Stimulated activated CD4-positive, alpha-beta T cell treated with anti-CD3 and anti-CD28 coated beads, Interleukin-12 subunit alpha, Interleukin-12 subunit beta, amount 100 ng/mL, for 48 hours (primary cell): ENCODE results near the gene KLF12.

Source experiments
- DNase-seq, 3 donors: peaks; one replicate each; pipeline ENCODE4 v3.0.0-alpha.2; 2020; ENCODE audit warnings: low read depth in 2 of 3, low spot score in 1 of 3

KLF12 gene

DNA sequence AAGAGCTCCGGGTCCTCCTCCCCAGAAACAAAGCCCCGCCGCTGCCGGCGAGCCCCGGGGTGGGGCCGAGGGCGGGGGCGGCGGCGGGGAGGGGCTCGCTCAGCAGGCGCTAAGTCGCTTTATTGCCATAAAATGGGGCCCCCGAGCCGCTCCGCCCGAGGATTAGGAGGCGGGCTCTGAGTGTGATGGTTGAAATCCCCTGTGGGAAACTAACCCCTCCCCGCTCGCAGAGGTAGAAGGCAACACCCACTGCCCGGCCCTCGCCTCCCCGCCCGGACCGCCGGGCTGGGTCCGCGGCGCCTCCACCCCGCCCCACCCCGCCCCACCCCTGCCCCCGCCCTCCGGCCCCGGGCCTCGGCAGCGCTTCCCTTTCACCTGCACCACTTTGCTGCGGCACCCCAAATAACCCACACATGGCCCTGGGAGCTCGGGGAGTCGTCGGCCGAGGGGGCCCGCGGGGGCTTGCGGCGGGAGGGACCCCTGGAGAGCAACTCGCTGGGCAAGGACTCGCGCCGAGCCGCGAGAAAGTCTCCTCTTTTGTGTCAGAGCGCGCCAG, at the start of gene KLF12:
TSS of gene KLF12 (minus strand) at position 184 of the 556 bp plus-strand sequence.
- DNase-seq: peak; percentile 86 to 92 (median 89)

DNA sequence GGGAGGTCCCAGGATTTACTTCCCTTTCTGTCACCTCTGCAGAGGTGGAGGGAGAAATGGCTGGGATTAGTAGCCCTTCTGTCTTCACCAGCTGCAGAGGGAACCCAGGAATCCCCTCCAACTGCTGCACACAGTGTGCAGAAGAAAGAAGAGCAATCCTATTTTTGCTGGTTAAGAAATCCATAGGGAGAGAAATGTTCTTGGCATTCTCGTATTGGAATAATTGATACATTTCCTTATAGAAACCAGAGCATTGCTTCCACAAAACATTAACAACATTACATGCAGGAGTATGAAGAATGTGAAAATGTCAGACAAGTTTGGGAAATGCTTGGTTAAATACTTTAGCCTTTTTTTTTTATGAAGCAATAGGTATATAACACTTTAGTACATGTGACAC, 48.3 kb upstream of the KLF12 start:
- no peak for DNase-seq

DNA sequence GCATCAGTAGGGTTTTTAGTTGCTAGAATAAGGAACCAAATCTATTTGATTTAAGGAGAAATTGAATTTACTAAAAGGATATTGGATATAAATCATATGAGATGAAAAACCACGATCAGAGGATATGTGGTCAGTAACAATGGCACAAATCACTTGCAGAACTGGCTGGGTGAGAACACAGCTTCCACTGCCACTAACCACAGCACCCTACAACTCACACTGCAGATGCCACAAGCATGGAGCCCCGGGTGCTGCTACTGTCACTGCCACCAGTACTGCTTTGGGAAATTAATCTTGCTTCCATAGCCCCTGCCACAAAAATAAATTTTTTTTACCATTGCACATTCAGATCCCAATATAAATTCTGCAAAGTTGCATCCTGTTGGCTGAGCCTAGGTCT, 40.6 kb upstream of the KLF12 start:
- DNase-seq: no peak

DNA sequence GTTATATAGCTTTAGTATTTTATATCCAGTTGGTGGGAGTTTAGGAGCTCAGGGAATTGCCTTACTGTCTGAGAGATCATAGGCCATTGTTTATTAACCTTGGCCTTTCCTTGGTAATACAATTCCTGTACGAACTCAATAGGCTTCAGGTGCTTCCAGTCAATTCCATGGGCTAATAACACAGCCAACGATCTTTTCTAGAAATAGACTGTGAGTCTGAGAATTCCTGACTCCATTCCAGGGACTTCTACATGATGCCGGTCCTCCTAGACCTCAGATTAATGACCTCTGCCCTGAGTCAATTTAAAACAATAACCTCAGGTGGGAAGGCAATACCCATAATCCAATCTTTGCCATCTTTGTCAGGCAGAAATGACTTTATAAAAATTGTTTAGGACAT, 39.6 kb upstream of the KLF12 start:
- DNase-seq: no peak

DNA sequence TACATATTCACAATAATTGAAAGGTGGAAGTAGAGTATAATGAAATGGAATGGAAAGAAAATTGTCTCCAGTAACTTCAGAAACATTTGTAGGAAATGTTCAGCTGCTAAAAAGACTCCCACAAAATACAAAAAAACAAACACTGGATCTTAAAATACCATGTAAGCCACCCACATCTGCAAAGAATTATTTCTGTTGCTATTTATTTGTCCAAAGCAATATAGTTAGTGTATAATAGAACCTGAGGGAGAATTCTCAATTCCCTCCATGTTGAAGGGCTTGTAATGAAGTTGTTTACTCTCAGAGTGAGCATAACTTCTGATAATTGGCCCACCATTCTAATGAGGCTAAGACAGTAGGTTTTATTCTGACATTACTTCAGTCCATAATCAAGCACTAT, 37.4 kb upstream of the KLF12 start:
- DNase-seq: no peak

DNA sequence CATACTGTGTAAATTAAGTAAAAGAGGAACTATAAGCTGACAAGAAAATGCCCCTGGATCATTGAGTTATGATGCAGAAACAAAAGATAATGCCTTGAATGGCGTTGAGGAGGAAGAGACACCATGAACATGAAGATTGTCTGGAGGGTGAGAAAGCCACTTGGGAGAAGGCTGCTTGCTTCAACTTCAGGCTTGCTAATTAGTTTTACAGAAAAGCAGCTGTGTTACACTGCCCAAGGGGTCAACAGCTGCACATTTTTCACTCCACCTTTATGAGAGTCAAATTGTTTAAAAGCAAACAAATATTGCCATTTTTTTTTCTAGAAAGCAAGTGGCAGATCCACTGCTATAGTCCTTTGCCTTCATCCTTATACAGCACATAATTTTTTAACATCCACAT, 35.5 kb upstream of the KLF12 start:
- DNase-seq: no peak

DNA sequence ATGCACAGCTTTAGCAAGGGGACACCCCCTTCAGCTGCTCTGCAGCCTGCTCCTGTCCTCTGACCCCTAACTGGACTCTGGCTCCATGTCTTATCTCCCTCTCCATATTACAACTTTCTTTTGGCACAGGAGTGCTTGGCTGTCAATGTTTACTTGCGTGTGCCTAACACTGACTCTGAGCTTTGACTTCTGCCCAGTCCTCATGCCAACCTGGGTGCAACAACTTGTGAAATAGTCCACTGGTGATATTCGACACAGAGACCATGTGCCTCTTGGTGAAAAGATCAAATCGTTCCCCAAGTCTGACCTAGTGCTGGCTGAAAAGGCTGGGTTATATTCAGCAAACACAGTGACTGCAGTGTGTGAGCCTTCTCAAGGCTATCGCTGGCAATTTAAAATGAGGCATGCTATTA, 34.1 kb upstream of the KLF12 start:
- no peak for DNase-seq

DNA sequence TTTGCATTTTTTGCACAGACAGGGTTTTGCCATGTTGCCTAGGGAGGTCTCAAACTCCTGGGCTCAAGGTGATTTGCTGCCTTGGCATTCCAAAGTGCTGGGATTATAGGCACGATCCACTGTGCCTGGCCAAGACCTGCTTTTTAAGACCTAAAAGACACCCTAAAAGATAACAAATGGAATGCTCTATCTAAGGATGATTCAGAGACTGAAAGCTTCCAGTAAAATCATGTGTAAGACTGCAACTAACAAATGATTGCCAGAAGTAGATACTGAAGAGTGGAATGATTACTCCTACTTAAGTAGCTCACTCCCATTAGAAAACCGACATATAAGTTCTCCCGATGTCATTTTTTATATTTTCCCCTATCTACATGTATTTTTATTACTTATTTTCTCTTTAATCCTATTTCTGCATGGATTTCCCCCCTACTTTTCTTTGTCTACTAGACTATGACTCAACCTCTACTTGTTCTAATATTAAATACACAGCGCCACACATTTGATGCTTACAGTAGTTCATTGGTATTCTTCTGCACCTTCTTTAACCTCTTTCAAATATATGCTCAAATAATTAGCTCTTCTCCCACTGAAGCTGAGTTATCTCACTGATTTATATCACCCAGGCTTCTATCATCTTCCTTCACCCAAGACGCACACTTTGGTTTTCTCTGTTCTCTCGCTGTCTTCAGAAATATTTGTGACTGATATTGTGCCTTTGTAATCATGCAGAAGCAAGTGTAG, 32.2 kb upstream of the KLF12 start:
- DNase-seq: no peak

DNA sequence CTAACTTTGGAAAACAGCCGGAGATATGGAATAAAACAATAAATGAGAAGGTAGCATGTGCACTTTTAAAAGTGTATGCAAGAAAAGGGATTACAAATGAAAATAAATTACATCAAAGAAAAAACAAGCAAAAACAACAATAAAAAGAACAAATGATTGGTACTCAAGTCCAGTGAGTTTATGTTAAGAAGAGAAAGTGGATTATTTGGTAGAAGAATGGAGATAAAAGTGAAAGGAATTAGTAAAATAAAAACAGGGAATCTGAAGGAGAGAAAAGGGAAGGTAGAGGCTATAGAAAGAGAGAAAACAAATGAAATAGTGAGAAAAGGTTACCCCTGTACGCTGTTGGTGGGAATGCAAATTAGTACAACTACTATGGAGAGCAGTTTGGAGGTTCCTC, 28.6 kb upstream of the KLF12 start:
- no peak for DNase-seq

DNA sequence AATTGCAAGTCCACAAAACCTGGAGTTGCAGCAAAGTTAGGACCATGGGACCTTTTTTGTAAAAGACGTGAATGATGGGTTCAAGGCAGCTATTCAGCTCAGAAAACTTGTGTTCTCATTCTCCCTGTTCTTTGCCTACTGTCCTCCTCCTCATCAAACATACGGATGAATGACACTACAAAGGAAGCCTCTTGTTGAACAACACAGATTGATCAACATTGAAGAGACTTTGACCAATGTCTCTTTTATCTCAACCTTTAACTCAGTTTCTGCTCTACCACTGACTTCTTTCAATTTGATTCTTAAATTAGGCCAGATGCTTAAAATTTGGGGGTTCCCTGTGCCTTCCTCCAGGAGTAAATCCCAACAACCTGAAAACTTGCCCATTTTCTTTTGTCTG, 27.9 kb upstream of the KLF12 start:
- DNase-seq: no peak

DNA sequence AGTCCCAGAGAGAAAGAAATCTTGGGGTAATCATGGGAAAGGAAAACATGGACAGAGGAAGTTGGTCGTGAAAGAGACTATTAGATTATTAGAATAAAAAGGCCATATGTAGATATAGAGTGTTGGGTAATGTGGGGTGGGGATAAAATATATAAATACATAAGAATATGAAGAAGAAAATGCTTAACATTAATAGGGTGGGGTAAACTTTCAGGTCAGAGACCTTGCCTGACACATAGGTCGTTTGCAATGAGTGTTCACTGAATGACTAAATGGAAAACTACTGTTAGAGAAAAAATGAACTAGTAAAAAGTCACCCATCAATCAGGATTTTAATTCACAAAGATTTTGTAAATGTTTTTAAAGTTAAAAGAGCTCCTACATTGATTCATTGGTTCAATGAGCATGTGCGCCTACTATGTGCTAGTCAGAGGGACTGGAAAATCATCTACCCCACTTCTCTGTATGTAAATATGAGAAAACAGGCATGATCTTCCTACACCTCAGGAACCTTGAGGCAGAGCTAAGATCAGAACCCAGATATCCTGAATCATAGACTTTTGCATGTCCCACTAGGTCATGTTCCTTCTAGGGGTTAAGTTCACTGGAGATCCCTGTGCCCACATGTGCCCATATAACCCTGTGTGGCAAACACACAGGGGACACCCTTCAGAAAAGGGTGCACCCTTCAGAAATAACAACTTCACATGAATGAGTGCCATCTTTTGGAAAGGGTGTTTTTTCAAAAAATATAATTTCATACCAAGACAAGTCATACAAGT, 24.6 kb upstream of the KLF12 start:
- no peak for DNase-seq

DNA sequence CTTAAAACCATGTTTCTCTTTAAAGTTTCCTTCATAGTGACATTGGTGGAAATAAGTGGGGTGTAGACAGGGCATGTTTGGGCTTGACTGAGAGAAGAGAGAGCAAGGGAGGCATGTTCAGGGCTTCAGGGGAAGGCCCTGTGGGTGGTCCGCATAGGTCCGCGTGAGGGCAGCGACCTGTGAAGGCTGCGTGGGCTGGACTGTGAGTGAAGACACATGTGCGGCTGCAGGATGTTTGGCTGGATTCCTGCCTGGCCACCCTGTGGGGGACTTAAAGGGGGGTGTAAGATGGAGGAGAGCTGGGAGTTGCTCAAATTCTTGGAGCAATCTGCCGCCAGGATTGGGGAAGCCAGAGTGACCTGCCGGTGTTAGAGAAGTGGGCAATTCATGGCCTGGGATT, 23.8 kb upstream of the KLF12 start:
- DNase-seq: no peak

DNA sequence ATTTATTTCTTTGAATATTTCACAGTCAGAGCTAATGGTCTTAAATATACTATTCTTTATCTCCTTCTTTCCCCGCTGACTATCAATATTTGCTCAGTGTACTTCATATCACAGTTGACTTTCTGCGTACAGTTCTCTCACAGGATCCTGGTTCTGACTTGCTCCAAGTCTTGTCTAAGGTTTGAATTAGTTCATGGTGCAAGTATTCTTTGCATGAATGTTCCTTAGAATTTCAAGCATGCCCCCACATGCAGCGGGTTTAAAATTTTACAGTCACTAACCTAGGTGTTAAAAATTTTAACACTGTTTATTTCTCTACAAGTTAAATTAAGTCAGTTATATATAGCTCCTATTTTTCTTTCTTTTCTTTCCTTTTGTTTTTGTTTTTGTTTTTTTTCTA, 20.8 kb upstream of the KLF12 start:
- DNase-seq: no peak

DNA sequence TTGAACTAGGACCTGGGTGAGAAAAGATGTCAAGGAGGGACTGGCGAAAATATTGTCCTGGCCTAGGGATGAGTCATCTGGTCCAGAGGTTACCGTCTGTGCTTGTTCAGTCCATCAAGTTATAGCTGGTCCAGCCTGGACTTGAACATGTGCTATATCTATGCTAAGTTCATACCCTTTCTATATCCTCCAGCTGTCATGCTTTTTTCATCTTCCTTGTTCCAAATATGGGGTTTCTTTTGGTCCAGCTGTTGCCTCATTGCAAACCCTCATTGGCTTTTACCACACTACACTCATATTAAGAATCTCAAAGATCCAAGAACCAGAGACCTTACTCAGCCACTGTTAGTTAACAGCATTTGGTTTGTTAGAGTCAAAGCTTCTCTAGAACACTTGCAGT, 19.1 kb upstream of the KLF12 start:
- DNase-seq: no peak

DNA sequence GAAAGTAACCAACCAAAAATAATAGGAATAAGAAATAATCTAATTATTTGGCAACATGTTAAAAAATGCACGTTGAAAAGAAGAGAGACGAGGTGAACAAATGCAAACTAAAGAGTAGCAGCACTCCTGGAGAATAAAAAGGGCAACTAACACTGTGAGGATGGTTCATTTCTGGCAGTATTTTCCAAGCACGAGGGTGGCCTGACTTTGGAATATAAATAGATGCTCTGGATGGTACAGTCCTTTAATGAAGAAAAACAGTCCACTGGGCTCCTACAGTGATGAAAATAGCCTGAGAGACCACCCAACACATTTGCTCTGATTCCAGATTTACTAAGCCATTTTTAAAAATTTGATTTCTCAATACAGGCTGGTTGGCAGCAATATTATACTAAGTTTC, 17.7 kb upstream of the KLF12 start:
- DNase-seq: no peak

DNA sequence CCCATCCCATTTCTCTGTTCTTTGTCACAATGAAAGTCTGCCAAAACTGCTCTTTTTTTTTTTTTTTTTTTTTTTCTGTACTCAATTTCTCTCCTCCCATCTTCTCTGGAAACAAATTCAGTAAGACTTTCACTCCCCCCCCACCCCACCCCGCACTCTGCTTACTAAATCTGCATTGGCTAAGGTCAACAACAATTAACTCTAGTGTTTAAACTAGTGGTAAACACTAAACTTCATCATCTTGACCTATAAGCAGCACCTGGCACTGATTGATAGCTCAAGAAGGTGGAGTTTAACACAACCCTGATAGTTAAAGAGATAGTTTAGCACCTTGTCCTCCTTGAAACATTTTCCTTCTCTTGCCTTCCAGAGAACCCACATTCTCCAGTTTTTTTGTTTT, 14.1 kb upstream of the KLF12 start:
- DNase-seq: no peak

DNA sequence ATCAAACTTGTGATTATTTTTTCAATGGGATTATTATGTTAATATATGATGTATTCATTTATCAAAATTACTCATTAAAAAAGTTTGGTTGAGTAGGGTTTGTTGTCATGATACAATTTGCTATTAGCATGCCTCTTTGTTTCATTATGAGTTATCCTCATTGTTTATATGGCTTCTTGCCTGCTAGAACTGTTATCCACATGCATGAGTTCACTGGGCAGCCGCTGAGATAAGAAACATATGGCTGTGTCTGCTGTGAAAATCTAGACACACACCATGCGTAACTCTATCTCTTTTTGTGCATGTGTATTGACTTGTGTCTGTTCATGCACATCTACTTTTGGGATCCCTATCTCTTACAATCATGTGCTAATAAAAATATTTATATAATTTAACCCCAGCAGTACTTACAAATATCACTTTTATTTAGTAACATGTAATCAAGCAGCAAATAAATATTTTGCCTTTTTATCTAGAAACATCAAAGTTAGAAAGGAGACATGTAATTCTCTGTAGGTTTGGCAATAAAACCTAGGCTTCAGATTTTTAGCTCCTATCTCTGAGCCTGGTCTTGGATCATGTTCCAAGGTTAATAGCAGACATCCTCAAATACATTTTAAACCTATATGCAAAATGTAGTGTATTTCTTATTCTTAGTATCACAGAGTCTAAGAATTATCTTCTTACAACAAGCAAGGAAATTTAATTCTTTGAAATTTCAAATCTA, 11.2 kb upstream of the KLF12 start:
- DNase-seq: no peak

DNA sequence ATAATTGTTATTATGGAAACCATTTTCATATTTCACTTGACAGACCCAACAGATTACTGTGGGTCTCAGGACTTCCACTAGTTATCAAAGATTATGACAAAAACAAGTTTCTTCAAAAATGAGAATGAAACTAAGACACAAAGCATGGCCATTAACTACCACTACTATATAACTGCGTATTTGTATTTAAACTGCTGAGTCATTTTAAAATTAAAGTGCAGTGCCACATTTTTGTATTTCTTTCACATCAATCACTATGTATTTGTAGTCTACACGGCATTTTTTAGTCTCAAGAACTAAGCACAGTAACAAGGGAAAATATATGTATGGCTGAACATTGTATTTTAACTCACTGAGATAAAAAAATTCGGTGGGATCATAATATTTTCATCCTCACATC, 10.1 kb upstream of the KLF12 start:
- DNase-seq: no peak

DNA sequence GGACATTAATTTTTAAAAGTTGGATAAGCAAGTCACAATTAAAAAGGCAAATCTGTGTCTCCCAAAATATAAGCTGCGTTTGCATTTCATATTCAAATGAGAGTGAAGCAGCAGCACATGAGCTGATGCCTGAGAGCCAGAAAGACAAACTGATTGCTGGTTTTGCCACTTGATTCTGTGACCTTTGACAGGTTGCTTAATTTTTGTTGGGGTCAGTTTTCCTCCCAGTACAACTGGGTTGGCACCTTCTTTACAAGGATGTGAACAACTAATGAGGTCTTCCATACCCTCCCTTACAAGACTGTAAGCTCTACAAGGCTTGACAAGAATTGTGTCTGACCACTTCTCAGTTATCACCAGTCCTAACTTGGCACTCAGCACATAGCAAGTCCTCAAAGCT, 8.1 kb upstream of the KLF12 start:
- DNase-seq: no peak

DNA sequence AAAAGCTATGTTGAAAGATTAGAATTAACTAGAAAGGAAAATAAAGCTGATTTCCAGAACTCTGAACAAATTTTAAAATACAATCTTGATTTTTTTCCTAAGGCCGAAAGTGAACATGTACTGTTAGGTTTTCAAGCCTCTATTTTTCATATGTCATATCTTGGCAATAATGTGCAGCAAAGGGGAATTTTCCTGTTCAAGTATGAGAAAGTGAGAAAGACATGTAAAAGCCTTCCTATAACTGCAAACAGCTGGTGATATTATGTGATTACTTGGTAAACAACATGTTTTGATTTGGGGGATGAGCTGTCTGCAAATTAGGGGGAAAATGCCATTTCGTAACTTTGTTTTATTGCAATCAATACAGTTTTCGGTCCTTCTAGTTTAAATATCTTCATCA, 4.0 kb upstream of the KLF12 start:
- DNase-seq: no peak

DNA sequence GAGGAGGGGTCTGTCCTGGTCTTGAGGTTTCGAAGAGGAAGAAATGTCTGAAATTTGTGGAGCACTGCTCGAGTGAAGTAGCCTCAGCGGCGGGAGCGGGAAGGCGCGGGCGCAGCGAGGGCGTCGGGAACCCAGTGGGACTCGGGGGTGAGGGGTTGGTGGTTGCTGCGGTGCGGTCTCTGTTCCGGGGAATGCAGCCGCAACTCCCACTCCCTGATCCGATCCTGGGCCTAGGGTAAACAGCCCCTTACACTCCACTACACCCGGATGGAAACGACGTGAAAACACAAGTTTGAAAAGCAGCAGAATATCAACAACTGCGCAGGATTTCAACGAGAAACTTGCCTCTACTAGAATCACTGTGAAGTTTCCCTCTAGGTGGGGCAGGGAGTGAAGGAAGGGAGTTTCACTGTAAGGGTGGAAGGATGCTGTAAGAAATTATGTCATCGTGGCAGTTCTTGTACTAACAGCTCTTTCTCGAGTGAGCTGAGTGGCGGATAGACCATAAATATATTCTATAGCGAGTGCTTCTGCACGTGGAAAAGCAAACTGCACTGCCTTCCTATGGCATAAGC, 2.0 kb upstream of the KLF12 start:
- no peak for DNase-seq
